Adrenal gland (tissue), 5 donors: Measurements from ENCODE around the gene IGFBPL1.

Source experiments
- POLR2A ChIP-seq, 2 donors: fragments of 450-650 bp; IDR thresholded peaks; one replicate each; pipeline ENCODE4 v1.6.1; 2017; ENCODE audit warnings: antibody characterized with exemption in 2 of 2, mild to moderate bottlenecking in 2 of 2, moderate library complexity in 1 of 2
- TF ChIP-seq, protein P1 (sequence below), 6 experiments: fragments of 450-650 bp in 4 of 6; fragments of 200-600 bp in 2 of 6; sonication (generic) in 1 of 6; IDR thresholded peaks; 1 replicate in 5 of 6; 2 replicates in 1 of 6; pipeline versions ENCODE4 v1.5.1 to v1.8.0; 2016 to 2021; ENCODE audit warnings: antibody characterized with exemption in 6 of 6, mild to moderate bottlenecking in 2 of 6, moderate library complexity in 1 of 6
- donor health status: DM: no; HTN: no; CAD: no.

DNA sequence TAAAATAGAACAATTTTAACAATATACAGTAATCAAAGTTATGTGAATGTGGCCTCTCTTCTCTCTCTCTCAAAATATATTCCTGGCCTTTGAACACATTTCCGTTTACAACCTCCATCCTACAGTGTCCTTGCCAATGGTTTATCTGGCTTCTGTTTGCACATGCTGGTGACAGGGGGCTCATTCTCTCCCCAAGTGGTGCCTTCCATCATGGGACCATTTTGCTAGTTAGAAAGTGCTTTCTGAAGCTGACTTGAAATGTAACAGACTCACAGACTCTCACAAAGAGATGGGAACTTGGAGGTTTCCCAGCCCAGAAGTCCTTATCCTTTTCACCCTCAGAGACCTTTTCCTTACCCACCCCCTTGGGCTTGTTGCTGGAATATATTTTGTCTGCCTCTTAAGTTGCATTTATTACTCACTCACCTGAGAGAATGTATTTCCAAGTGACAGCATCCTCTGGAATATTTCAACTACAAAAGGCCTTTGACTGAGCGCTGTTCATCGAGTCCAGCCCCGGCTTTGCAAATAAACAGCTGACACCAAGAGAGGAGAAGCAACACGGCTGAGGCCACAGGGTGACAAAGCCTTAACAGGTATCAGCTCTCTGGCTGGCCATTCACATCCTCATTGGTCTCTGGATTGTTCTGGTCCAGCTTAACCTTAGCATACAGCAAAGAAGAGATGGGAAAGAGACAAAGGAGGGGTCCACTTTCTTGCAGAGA is 49.2 kb downstream of the IGFBPL1 start:
- no peak for TF ChIP-seq POLR2A (IDR thresholded peaks at IDR 0.05)
- TF ChIP-seq, protein P1, sequence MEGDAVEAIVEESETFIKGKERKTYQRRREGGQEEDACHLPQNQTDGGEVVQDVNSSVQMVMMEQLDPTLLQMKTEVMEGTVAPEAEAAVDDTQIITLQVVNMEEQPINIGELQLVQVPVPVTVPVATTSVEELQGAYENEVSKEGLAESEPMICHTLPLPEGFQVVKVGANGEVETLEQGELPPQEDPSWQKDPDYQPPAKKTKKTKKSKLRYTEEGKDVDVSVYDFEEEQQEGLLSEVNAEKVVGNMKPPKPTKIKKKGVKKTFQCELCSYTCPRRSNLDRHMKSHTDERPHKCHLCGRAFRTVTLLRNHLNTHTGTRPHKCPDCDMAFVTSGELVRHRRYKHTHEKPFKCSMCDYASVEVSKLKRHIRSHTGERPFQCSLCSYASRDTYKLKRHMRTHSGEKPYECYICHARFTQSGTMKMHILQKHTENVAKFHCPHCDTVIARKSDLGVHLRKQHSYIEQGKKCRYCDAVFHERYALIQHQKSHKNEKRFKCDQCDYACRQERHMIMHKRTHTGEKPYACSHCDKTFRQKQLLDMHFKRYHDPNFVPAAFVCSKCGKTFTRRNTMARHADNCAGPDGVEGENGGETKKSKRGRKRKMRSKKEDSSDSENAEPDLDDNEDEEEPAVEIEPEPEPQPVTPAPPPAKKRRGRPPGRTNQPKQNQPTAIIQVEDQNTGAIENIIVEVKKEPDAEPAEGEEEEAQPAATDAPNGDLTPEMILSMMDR (IDR thresholded peaks at IDR 0.05) = no peak
